Measurements from ENCODE around the gene GPC4.

Gene GPC4

GRCh38 chrX:133435544-133436124 lies 20.3 kb upstream of the GPC4 start:
- Histone ChIP-seq H3K4me3 (ENCODE audit: low read length) (no peak overlapping the region), H3K27ac (ENCODE audit: low read depth, low read length) (no peak overlapping the region), H3K27me3 (ENCODE audit: control insufficient read depth, insufficient read depth, low read length) (no peaks in the 10 kb centered on the region), H3K9ac (ENCODE audit: low read length) (no peak overlapping the region), H3K4me1 (ENCODE audit: control insufficient read depth, insufficient read depth, low read length) (no peaks in the 10 kb centered on the region), H3K36me3 (ENCODE audit: control insufficient read depth, insufficient read depth, low read length) (no peaks in the 10 kb centered on the region)

GRCh38 chrX:133434197-133434820 lies 19.0 kb upstream of the GPC4 start:
- Histone ChIP-seq H3K27ac (ENCODE audit: low read depth, low read length) (no peak overlapping the region), H3K36me3 (ENCODE audit: control insufficient read depth, insufficient read depth, low read length) (no peaks in the 10 kb centered on the region), H3K27me3 (ENCODE audit: control insufficient read depth, insufficient read depth, low read length) (no peaks in the 10 kb centered on the region), H3K4me3 (ENCODE audit: low read length) (no peak overlapping the region), H3K9ac (ENCODE audit: low read length) (no peak overlapping the region), H3K4me1 (ENCODE audit: control insufficient read depth, insufficient read depth, low read length) (no peaks in the 10 kb centered on the region)

GRCh38 chrX:133419911-133420310 lies 4.6 kb upstream of the GPC4 start:
- Histone ChIP-seq H3K36me3 (ENCODE audit: control insufficient read depth, insufficient read depth, low read length) (no peaks in the 10 kb centered on the region), H3K27ac (ENCODE audit: low read depth, low read length) (no peak overlapping the region), H3K27me3 (ENCODE audit: control insufficient read depth, insufficient read depth, low read length) (peaks cover 4% of the 10 kb centered on the region), H3K9ac (ENCODE audit: low read length) (no peak overlapping the region), H3K4me1 (ENCODE audit: control insufficient read depth, insufficient read depth, low read length) (no peaks in the 10 kb centered on the region), H3K4me3 (ENCODE audit: low read length) (no peak overlapping the region)

GRCh38 chrX:133418588-133418987 lies 3.3 kb upstream of the GPC4 start:
- peaks cover 4% of the 10 kb centered on the region for H3K27me3 ChIP-seq (ENCODE audit: control insufficient read depth, insufficient read depth, low read length)
- no peak overlapping the region for H3K4me3 ChIP-seq (ENCODE audit: low read length)
- no peaks in the 10 kb centered on the region for H3K4me1 ChIP-seq (ENCODE audit: control insufficient read depth, insufficient read depth, low read length)
- no peak overlapping the region for H3K27ac ChIP-seq (ENCODE audit: low read depth, low read length)
- H3K36me3 ChIP-seq (ENCODE audit: control insufficient read depth, insufficient read depth, low read length), result no peaks in the 10 kb centered on the region
- no peak overlapping the region for H3K9ac ChIP-seq (ENCODE audit: low read length)

- Histone ChIP-seq H3K27me3 (ENCODE audit: control insufficient read depth, insufficient read depth, low read length) (peaks cover 4% of the 10 kb centered on the region), H3K4me3 (ENCODE audit: low read length) (no peak overlapping the region), H3K36me3 (ENCODE audit: control insufficient read depth, insufficient read depth, low read length) (no peaks in the 10 kb centered on the region), H3K4me1 (ENCODE audit: control insufficient read depth, insufficient read depth, low read length) (peaks cover 1% of the 10 kb centered on the region), H3K9ac (ENCODE audit: low read length) (no peak overlapping the region), H3K27ac (ENCODE audit: low read depth, low read length) (no peak overlapping the region)
Observed at GRCh38 chrX:133417364-133417763, 2.1 kb upstream of the GPC4 start.

GRCh38 chrX:133414406-133415275 lies 648 bp downstream of the GPC4 start:
- Histone ChIP-seq H3K4me3 (ENCODE audit: low read length) (peak overlapping the region; percentile 78), H3K27ac (ENCODE audit: low read depth, low read length) (peak overlapping the region; percentile 89), H3K27me3 (ENCODE audit: control insufficient read depth, insufficient read depth, low read length) (peaks cover 4% of the 10 kb centered on the region), H3K9ac (ENCODE audit: low read length) (no peak overlapping the region), H3K4me1 (ENCODE audit: control insufficient read depth, insufficient read depth, low read length) (peaks cover 9% of the 10 kb centered on the region), H3K36me3 (ENCODE audit: control insufficient read depth, insufficient read depth, low read length) (no peaks in the 10 kb centered on the region)

GRCh38 chrX:133413218-133413925 lies 1.9 kb downstream of the GPC4 start:
- Histone ChIP-seq H3K4me1 (ENCODE audit: control insufficient read depth, insufficient read depth, low read length) (peaks cover 9% of the 10 kb centered on the region), H3K4me3 (ENCODE audit: low read length) (peak overlapping the region; percentile 78), H3K9ac (ENCODE audit: low read length) (no peak overlapping the region), H3K36me3 (ENCODE audit: control insufficient read depth, insufficient read depth, low read length) (no peaks in the 10 kb centered on the region), H3K27ac (ENCODE audit: low read depth, low read length) (peak overlapping the region; percentile 89), H3K27me3 (ENCODE audit: control insufficient read depth, insufficient read depth, low read length) (peaks cover 4% of the 10 kb centered on the region)

- no peak overlapping the region for H3K9ac ChIP-seq (ENCODE audit: low read length)
- peak overlapping the region; percentile 78 for H3K4me3 ChIP-seq (ENCODE audit: low read length)
- H3K36me3 ChIP-seq (ENCODE audit: control insufficient read depth, insufficient read depth, low read length), result no peaks in the 10 kb centered on the region
- H3K27ac ChIP-seq (ENCODE audit: low read depth, low read length), result peak overlapping the region; percentile 89
- H3K4me1 ChIP-seq (ENCODE audit: control insufficient read depth, insufficient read depth, low read length), result peaks cover 9% of the 10 kb centered on the region
- H3K27me3 ChIP-seq (ENCODE audit: control insufficient read depth, insufficient read depth, low read length), result peaks cover 4% of the 10 kb centered on the region
Observed at GRCh38 chrX:133412665-133413064, 2.6 kb downstream of the GPC4 start.

- Histone ChIP-seq H3K4me1 (ENCODE audit: control insufficient read depth, insufficient read depth, low read length) (peaks cover 9% of the 10 kb centered on the region), H3K27ac (ENCODE audit: low read depth, low read length) (no peak overlapping the region), H3K9ac (ENCODE audit: low read length) (no peak overlapping the region), H3K4me3 (ENCODE audit: low read length) (no peak overlapping the region), H3K27me3 (ENCODE audit: control insufficient read depth, insufficient read depth, low read length) (peaks cover 4% of the 10 kb centered on the region), H3K36me3 (ENCODE audit: control insufficient read depth, insufficient read depth, low read length) (no peaks in the 10 kb centered on the region)
Observed at GRCh38 chrX:133412246-133412645, 3.0 kb downstream of the GPC4 start.

- Histone ChIP-seq H3K4me3 (ENCODE audit: low read length) (no peak overlapping the region), H3K27ac (ENCODE audit: low read depth, low read length) (no peak overlapping the region), H3K4me1 (ENCODE audit: control insufficient read depth, insufficient read depth, low read length) (peaks cover 9% of the 10 kb centered on the region), H3K36me3 (ENCODE audit: control insufficient read depth, insufficient read depth, low read length) (no peaks in the 10 kb centered on the region), H3K9ac (ENCODE audit: low read length) (no peak overlapping the region), H3K27me3 (ENCODE audit: control insufficient read depth, insufficient read depth, low read length) (no peaks in the 10 kb centered on the region)
Observed at GRCh38 chrX:133410550-133410949, 4.7 kb downstream of the GPC4 start.

- Histone ChIP-seq H3K9ac (ENCODE audit: low read length) (no peak overlapping the region), H3K36me3 (ENCODE audit: control insufficient read depth, insufficient read depth, low read length) (no peaks in the 10 kb centered on the region), H3K27me3 (ENCODE audit: control insufficient read depth, insufficient read depth, low read length) (no peaks in the 10 kb centered on the region), H3K4me1 (ENCODE audit: control insufficient read depth, insufficient read depth, low read length) (peaks cover 3% of the 10 kb centered on the region), H3K27ac (ENCODE audit: low read depth, low read length) (no peak overlapping the region), H3K4me3 (ENCODE audit: low read length) (no peak overlapping the region)
Observed at GRCh38 chrX:133405498-133406185, 9.6 kb downstream of the GPC4 start.

- H3K9ac ChIP-seq (ENCODE audit: low read length), result no peak overlapping the region
- H3K36me3 ChIP-seq (ENCODE audit: control insufficient read depth, insufficient read depth, low read length), result no peaks in the 10 kb centered on the region
- peaks cover 3% of the 10 kb centered on the region for H3K4me1 ChIP-seq (ENCODE audit: control insufficient read depth, insufficient read depth, low read length)
- H3K27me3 ChIP-seq (ENCODE audit: control insufficient read depth, insufficient read depth, low read length), result no peaks in the 10 kb centered on the region
- H3K27ac ChIP-seq (ENCODE audit: low read depth, low read length), result no peak overlapping the region
- H3K4me3 ChIP-seq (ENCODE audit: low read length), result no peak overlapping the region
Observed at GRCh38 chrX:133403984-133404383, 11.3 kb downstream of the GPC4 start.
